K562 (cell line): Measurements from ENCODE around the gene MRPL4. TPM values are rescaled to one million over a fixed set of nuclear protein-coding genes. Genes with fewer than 3 reads are reported as not detected.

Experiments used
- ASH1L ChIP-seq: fragments of 450-650 bp; IDR thresholded peaks from 2 replicates; pipeline ENCODE4 v1.6.1; 2018; ENCODE audit warnings: borderline replicate concordance, mild to moderate bottlenecking, low read depth; ENCODE audit not compliant: partially characterized antibody
- EGR1 ChIP-seq: fragments of 450-650 bp; conservative IDR thresholded peaks from 2 replicates; pipeline ENCODE4 v1.6.1; 2017; ENCODE audit warnings: mild to moderate bottlenecking
- ESRRB ChIP-seq: fragments of 250-450 bp; sonication (Bioruptor Pico); IDR thresholded peaks from 2 replicates; pipeline ENCODE4 v1.5.0; 2020; ENCODE audit warnings: mild to moderate bottlenecking, moderate library complexity, borderline replicate concordance
- FOXM1 ChIP-seq, 2 experiments: fragments of 450-650 bp in 1 of 2; sonication (generic) in 1 of 2; formaldehyde crosslinking in 1 of 2; IDR thresholded peaks; 2 replicates each; pipeline versions ENCODE4 v1.6.1 to v1.9.0; 2017 to 2022; ENCODE audit warnings: low read depth in 2 of 2, mild to moderate bottlenecking in 2 of 2, missing genetic modification reagents in 1 of 2, moderate library complexity in 1 of 2
- HBP1 ChIP-seq: fragments of 450-650 bp; formaldehyde crosslinking; IDR thresholded peaks from 2 replicates; pipeline ENCODE4 v1.4.0; 2022; ENCODE audit warnings: missing genetic modification characterization
- HDAC8 ChIP-seq: fragments of 450-650 bp; IDR thresholded peaks from 2 replicates; pipeline ENCODE4 v1.6.1; 2016; ENCODE audit warnings: mild to moderate bottlenecking, missing genetic modification characterization, moderate library complexity, missing compliant biosample characterization
- HNRNPUL1 ChIP-seq: fragments of 200-400 bp; formaldehyde crosslinking; IDR thresholded peaks from 2 replicates; pipeline ENCODE4 v1.6.1; 2017; ENCODE audit warnings: low read length
- KDM1A ChIP-seq, 2 experiments: fragments of 450-650 bp; IDR thresholded peaks; 2 replicates each; pipeline ENCODE4 v1.6.1; 2016; ENCODE audit warnings: mild to moderate bottlenecking in 2 of 2
- MAFG ChIP-seq: fragments of 450-650 bp; conservative IDR thresholded peaks from 2 replicates; pipeline ENCODE4 v1.6.1; 2016; ENCODE audit warnings: missing genetic modification characterization, missing compliant biosample characterization
- MEF2A ChIP-seq: IDR thresholded peaks from 2 replicates; pipeline ENCODE4 v1.6.1; 2011; ENCODE audit warnings: low read depth, mild to moderate bottlenecking, low read length, moderate library complexity; ENCODE audit not compliant: control insufficient read depth
- RBM17 ChIP-seq: fragments of 200-400 bp; formaldehyde crosslinking; IDR thresholded peaks from 2 replicates; pipeline ENCODE4 v1.6.1; 2017; ENCODE audit warnings: low read depth, mild to moderate bottlenecking, low read length, borderline replicate concordance
- RHOXF2B ChIP-seq: fragments of 250-450 bp; sonication (Bioruptor Pico); conservative IDR thresholded peaks from 2 replicates; pipeline ENCODE4 v1.5.1; 2021
- SFPQ ChIP-seq: fragments of 200-400 bp; formaldehyde crosslinking; IDR thresholded peaks from 2 replicates; pipeline ENCODE4 v1.6.1; 2017; ENCODE audit warnings: mild to moderate bottlenecking, low read depth, low read length, moderate library complexity
- SRSF1 ChIP-seq: fragments of 200-400 bp; formaldehyde crosslinking; IDR thresholded peaks from 2 replicates; pipeline ENCODE4 v1.6.1; 2017; ENCODE audit warnings: mild to moderate bottlenecking, low read depth, low read length, moderate library complexity
- USF2 ChIP-seq: sonication (generic); formaldehyde crosslinking; IDR thresholded peaks from 2 replicates; pipeline ENCODE4 v1.5.0; 2020; ENCODE audit warnings: missing genetic modification reagents
- VEZF1 ChIP-seq: fragments of 200-800 bp; sonication (Bioruptor generic); IDR thresholded peaks from 2 replicates; pipeline ENCODE4 v1.6.1; 2017; ENCODE audit warnings: missing genetic modification characterization, missing compliant biosample characterization
- XRCC4 ChIP-seq: IDR thresholded peaks from one replicate; pipeline ENCODE4 v1.6.1; 2011; ENCODE audit not compliant: insufficient read depth, insufficient read length; ENCODE audit errors: extremely low read depth
- YBX1 ChIP-seq: fragments of 450-650 bp; IDR thresholded peaks from 2 replicates; pipeline ENCODE4 v1.7.1; 2016; ENCODE audit warnings: mild to moderate bottlenecking
- ZC3H11A ChIP-seq: IDR thresholded peaks from 2 replicates; pipeline ENCODE4 v1.6.1; 2012; ENCODE audit warnings: low read depth, low read length, improper control_type of control experiment
- ZNF239 ChIP-seq: fragments of 250-450 bp; sonication (Bioruptor Pico); IDR thresholded peaks from 2 replicates; pipeline ENCODE4 v1.4.0; 2020; ENCODE audit warnings: mild to moderate bottlenecking
- ZNF347 ChIP-seq: fragments of 450-650 bp; formaldehyde crosslinking; IDR thresholded peaks from 2 replicates; pipeline ENCODE4 v1.4.0; 2020; ENCODE audit warnings: low read depth, mild to moderate bottlenecking, moderate library complexity
- ZNF584 ChIP-seq: fragments of 200-800 bp; sonication (Bioruptor generic); IDR thresholded peaks from 2 replicates; pipeline ENCODE4 v1.6.1; 2016; ENCODE audit warnings: low read depth, mild to moderate bottlenecking, missing genetic modification characterization, missing compliant biosample characterization
- polyA plus RNA-seq, 8 experiments: library from polyadenylated mRNA; depleted of rRNA in 4 of 8; stranded (reverse) in 5 of 8; unstranded in 3 of 8; fragments of >200 nt; fragmentation: Nextera tagmentation in 2 of 8; fragmentation: Illumina TruSeq in 1 of 8; extraction: Ambion mirVana in 2 of 8; extraction: Trizol in 1 of 8; gene quantifications; 2 replicates each; pipeline versions ENCODE4 v1.2.1 to v1.2.3, GENCODE V29; 2011 to 2014; ENCODE audit warnings: inconsistent platforms in 1 of 8, missing spikeins in 1 of 8
- total RNA-seq, 7 experiments: library from RNA; depleted of rRNA in 6 of 7; stranded (reverse); fragments of >200 nt in 6 of 7; fragmentation: Illumina TruSeq in 2 of 7; extraction: Trizol in 2 of 7; gene quantifications; 2 replicates each; pipeline versions ENCODE4 v1.2.1 to v1.2.3, GENCODE V29; 2011 to 2021; ENCODE audit warnings: low replicate concordance in 1 of 7

The MRPL4 gene
- total and polyA plus RNA-seq, 9 of the 15 experiments (the other 6 are each of a cell fraction or from before 2014, with no cell fraction given) = 1.4 to 239 (median 64.9) TPM

- no peak for TF ChIP-seq HBP1 (CRISPR knock-in tag)
- TF ChIP-seq SRSF1 = no peak
- no peak for TF ChIP-seq ZNF239 (CRISPR knock-in tag)
- no peak for TF ChIP-seq XRCC4
- no peak for TF ChIP-seq ESRRB (CRISPR knock-in tag)
- TF ChIP-seq RBM17 = no peak
- TF ChIP-seq MEF2A = no peak
- TF ChIP-seq KDM1A (IDR thresholded peaks at IDR 0.05) = no peak
- TF ChIP-seq ZC3H11A = no peak
- TF ChIP-seq SFPQ = no peak
- TF ChIP-seq VEZF1 (CRISPR knock-in tag) = peak; percentile 97
- TF ChIP-seq MAFG (tag) = no peak
- TF ChIP-seq EGR1 = no peak
- TF ChIP-seq FOXM1 (IDR thresholded peaks at IDR 0.05; ENCODE audit: low read depth) = 0 out of 2 replicates have a peak, but pooled peaks have one; percentile 32
- no peak for TF ChIP-seq FOXM1 (CRISPR knock-in tag; IDR thresholded peaks at IDR 0.05; ENCODE audit: low read depth)
- peak; percentile 80 for TF ChIP-seq USF2 (CRISPR knock-in tag)
- TF ChIP-seq ASH1L = no peak
- no peak for TF ChIP-seq ZNF584
- no peak for TF ChIP-seq HDAC8 (tag)
- TF ChIP-seq YBX1 = no peak
- TF ChIP-seq HNRNPUL1 = no peak
- TF ChIP-seq ZNF347 (CRISPR knock-in tag) = no peak
- TF ChIP-seq RHOXF2B (CRISPR knock-in tag) = 0 out of 2 replicates have a peak, but pooled peaks have one; percentile 57
Measured at GRCh38 chr19:10286803-10287737, 35.1 kb downstream of the MRPL4 start, which contains the start of gene ICAM4 (continued).
